ENCODE results near the gene ENOX1.

ENOX1 gene

DNA sequence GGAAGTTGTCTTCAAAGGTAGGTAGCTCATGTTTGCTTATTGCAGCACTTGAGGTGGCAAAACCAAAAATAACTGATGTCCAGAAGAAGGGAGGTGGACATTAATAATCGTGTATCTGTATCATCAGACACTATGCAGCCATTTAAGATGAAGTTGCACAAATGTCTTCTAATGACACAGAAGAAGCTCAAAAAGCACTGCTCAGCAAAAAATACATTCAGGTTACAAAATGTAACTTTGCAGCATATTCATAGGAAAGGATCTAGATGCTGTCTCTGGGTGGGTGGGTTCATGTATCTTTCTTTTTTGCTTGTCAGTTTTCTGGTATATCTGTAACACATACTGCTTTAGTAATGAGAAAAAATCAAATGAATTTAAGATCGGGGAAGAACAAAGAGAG, 515.6 kb downstream of the ENOX1 start:
- H3K27me3 ChIP-seq (ENCODE audit: insufficient read depth, low read length, poor library complexity), result peaks cover 9% of the 10 kb centered on the region
- ATAC-seq (ENCODE audit: insufficient read depth, low read depth) (no peak), DNase-seq (no peak)
- H3K9me3 ChIP-seq (ENCODE audit: insufficient read depth, low read length, severe bottlenecking), result no peaks in the 10 kb centered on the region
- TF ChIP-seq, protein P1, sequence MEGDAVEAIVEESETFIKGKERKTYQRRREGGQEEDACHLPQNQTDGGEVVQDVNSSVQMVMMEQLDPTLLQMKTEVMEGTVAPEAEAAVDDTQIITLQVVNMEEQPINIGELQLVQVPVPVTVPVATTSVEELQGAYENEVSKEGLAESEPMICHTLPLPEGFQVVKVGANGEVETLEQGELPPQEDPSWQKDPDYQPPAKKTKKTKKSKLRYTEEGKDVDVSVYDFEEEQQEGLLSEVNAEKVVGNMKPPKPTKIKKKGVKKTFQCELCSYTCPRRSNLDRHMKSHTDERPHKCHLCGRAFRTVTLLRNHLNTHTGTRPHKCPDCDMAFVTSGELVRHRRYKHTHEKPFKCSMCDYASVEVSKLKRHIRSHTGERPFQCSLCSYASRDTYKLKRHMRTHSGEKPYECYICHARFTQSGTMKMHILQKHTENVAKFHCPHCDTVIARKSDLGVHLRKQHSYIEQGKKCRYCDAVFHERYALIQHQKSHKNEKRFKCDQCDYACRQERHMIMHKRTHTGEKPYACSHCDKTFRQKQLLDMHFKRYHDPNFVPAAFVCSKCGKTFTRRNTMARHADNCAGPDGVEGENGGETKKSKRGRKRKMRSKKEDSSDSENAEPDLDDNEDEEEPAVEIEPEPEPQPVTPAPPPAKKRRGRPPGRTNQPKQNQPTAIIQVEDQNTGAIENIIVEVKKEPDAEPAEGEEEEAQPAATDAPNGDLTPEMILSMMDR (IDR thresholded peaks at IDR 0.05; ENCODE audit: borderline replicate concordance, extremely low read depth, low read length, poor library complexity, severe bottlenecking), result no peak
- no peak for TF ChIP-seq EZH2 (IDR thresholded peaks at IDR 0.05; ENCODE audit: borderline replicate concordance, low read depth, low read length, severe bottlenecking)
- no peak overlapping the region for H2AFZ ChIP-seq (ENCODE audit: low read depth, low read length)
- no peak overlapping the region for H3K9ac ChIP-seq (ENCODE audit: low read depth, low read length)
- no peaks in the 10 kb centered on the region for H3K36me3 ChIP-seq (ENCODE audit: insufficient read depth, low read length)
- H3K4me1 ChIP-seq (ENCODE audit: insufficient read depth, low read length), result peaks cover 6% of the 10 kb centered on the region; the same call in 1 of the 2 replicates
- no peaks in the 10 kb centered on the region for H4K20me1 ChIP-seq (ENCODE audit: insufficient read depth, low read length)
- no peak overlapping the region for H3K4me2 ChIP-seq (ENCODE audit: insufficient read depth, low read length)
- no peaks in the 10 kb centered on the region for H3K79me2 ChIP-seq (ENCODE audit: insufficient read depth, low read length)
- no peak overlapping the region for H3K27ac ChIP-seq (ENCODE audit: low read length)
- H3K4me3 ChIP-seq (ENCODE audit: low read depth in 1 of 2, low read length in 2 of 2), result no peak overlapping the region

DNA sequence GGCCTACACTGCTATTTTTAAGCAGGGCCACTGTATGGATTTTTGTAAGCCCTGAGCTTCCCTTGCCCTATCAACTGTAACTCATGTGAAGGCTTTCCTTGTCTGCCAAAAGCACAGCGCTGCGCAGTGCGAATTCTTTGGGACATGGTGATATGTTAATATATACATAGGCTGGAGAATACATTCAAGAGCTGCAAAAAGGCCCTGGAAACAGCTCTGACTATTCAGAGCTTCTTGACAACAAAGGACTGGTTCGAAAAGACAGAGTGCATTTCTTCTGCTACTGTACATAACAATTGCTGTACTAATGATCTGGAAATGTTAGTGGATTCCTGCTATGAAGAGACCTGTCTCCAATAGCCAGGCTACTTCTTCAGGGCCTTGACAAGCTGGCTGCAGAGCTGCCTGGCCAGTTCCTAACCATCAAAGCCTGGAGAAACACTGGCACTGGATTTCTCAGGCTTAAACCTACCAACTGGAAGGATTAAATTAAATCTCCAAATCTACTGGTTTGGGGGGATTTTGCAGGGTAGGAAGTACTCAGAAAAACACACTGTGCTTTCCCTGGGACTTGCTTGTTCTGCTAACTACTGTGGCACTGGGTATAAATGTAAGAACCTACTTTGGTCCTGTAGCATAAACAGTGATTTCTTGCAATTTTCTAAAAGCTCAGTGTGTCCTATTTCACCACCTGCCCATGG, 516.5 kb downstream of the ENOX1 start:
- ATAC-seq (ENCODE audit: insufficient read depth, low read depth) (no peak), DNase-seq (no peak)
- H3K27ac ChIP-seq (ENCODE audit: low read length), result no peak overlapping the region
- H3K4me1 ChIP-seq (ENCODE audit: insufficient read depth, low read length), result peaks cover 6% of the 10 kb centered on the region; the same call in 1 of the 2 replicates
- no peaks in the 10 kb centered on the region for H3K36me3 ChIP-seq (ENCODE audit: insufficient read depth, low read length)
- no peaks in the 10 kb centered on the region for H3K79me2 ChIP-seq (ENCODE audit: insufficient read depth, low read length)
- no peaks in the 10 kb centered on the region for H3K9me3 ChIP-seq (ENCODE audit: insufficient read depth, low read length, severe bottlenecking)
- H3K27me3 ChIP-seq (ENCODE audit: insufficient read depth, low read length, poor library complexity), result peaks cover 11% of the 10 kb centered on the region
- H2AFZ ChIP-seq (ENCODE audit: low read depth, low read length), result no peak overlapping the region
- no peak overlapping the region for H3K4me2 ChIP-seq (ENCODE audit: insufficient read depth, low read length)
- no peaks in the 10 kb centered on the region for H4K20me1 ChIP-seq (ENCODE audit: insufficient read depth, low read length)
- H3K9ac ChIP-seq (ENCODE audit: low read depth, low read length), result no peak overlapping the region
- TF ChIP-seq, protein P1 (IDR thresholded peaks at IDR 0.05; ENCODE audit: borderline replicate concordance, extremely low read depth, low read length, poor library complexity, severe bottlenecking), result no peak
- TF ChIP-seq EZH2 (IDR thresholded peaks at IDR 0.05; ENCODE audit: borderline replicate concordance, low read depth, low read length, severe bottlenecking), result no peak
- no peak overlapping the region for H3K4me3 ChIP-seq (ENCODE audit: low read depth in 1 of 2, low read length in 2 of 2)

DNA sequence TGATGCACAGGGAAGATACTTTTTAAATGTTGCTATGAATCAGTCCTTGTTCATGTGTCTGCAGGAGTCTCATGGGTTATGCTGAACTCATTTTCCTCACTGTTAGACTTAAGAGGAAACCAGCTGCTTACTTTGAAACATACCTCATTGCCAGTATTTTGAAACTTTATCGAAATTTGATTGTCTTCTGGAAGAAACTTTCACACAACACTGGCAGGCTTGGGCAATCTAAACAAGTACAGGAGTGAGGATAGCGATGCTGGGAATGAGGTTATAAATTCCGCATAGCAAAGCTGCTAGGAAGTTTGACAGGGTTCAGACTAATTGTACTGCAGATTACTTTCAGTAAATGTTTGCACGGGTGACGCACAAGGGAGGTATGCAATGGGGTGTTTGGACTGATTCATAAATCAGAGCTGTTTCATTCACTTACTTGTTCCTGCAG, 517.7 kb downstream of the ENOX1 start:
- Histone ChIP-seq H3K79me2 (ENCODE audit: insufficient read depth, low read length) (no peaks in the 10 kb centered on the region), H3K4me2 (ENCODE audit: insufficient read depth, low read length) (no peak overlapping the region), H3K9me3 (ENCODE audit: insufficient read depth, low read length, severe bottlenecking) (no peaks in the 10 kb centered on the region), H3K27ac (ENCODE audit: low read length) (no peak overlapping the region), H4K20me1 (ENCODE audit: insufficient read depth, low read length) (no peaks in the 10 kb centered on the region), H3K9ac (ENCODE audit: low read depth, low read length) (no peak overlapping the region), H3K4me3 (ENCODE audit: low read depth in 1 of 2, low read length in 2 of 2) (no peak overlapping the region), H3K36me3 (ENCODE audit: insufficient read depth, low read length) (no peaks in the 10 kb centered on the region), H3K27me3 (ENCODE audit: insufficient read depth, low read length, poor library complexity) (peaks cover 7% of the 10 kb centered on the region), H2AFZ (ENCODE audit: low read depth, low read length) (no peak overlapping the region), H3K4me1 (ENCODE audit: insufficient read depth, low read length) (peaks cover 6% of the 10 kb centered on the region; the same call in 1 of the 2 replicates)
- TF ChIP-seq, protein P1 (IDR thresholded peaks at IDR 0.05; ENCODE audit: borderline replicate concordance, extremely low read depth, low read length, poor library complexity, severe bottlenecking), result no peak
- no peak for TF ChIP-seq EZH2 (IDR thresholded peaks at IDR 0.05; ENCODE audit: borderline replicate concordance, low read depth, low read length, severe bottlenecking)
- no peak for DNase-seq
- no peak for ATAC-seq (ENCODE audit: insufficient read depth, low read depth)
